Stimulated activated CD4-positive, alpha-beta T cell treated with anti-CD3 and anti-CD28 coated beads, TNF-alpha, amount 100 ng/mL, for 48 hours (primary cell): ENCODE data around the gene TRIM44.
A peak's percentile ranks its signal among the peaks of the same experiment; 100 is the strongest.
"Not testable (repeated sequence)": the region's sequence is repeated elsewhere in the genome, so short reads cannot be mapped to it uniquely, and the experiment has no call there.

Source experiments
- DNase-seq, 3 donors: peaks; one replicate each; pipeline ENCODE4 v3.0.0-alpha.2; 2020; ENCODE audit warnings: low read depth in 3 of 3

TRIM44 gene

DNA sequence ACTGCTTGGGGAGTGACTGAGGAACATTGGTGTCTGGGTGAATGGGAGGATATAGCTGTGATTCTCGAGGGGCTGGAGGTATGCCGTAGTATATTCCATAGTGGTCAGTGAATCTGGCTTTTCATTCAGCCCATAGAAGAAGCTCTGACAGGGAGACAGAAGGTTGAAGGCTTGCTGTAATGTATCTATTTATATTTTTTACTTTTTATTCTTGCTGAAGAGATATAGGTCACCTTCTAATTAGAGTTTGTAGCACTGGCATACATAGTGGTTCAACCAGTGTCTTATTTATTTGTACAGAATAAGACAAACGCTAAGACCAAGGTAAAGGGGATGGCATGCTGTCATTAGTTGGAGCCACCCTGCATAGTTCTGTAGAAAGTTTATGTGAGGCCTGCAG lies 10.0 kb downstream of the TRIM44 start:
- no peak for DNase-seq

DNA sequence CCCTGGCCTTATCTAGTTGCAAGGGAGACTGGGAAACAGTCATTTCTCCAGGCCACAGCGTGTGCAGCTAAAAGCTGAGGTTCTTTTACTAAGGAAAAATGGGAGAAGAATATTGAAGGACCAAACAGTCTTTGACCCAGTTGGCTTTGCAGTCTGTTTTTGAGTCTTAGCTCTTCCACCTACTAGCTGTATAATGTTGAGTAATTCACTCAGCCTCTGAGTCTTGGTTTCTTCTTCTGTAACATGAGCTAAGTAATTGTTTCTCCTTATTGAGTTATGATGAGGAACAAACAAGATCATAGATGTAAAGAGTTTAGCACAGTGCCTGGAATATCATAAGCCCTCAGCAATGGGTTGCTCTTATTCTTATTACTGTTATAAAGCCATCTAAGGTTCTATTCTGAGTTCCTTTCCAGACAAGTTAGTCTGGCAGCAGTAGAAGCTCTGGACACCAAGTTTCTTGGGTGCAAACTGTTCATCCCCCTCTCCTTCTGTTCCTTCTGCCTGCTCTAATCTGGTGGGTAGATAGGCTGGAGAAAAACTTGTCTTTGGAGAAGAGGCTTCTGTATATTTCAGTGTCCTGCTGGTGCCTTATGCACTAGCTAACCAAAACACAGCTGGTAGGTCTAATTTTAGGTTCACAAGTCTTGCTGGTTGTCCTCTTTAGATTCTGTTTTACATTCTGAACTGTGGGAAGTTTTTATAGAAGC lies 13.5 kb downstream of the TRIM44 start:
- no peak for DNase-seq

DNA sequence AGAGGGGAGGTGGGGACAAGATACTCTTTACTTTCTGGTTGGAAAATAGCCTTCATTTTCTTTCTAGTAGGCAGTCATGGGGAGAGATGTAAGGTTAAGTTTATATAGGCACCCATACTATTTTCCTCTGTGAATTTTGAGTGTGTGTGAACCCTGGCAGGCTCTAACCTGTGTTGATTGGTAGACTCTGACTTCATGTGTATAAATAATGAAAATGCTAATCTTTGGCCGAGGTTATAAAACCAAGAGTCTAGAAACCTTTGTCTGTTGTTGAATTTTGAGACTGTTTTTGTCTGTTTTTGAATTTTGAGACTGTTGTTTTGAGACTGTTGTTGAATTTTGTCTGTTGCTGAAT lies 14.0 kb downstream of the TRIM44 start:
- no peak for DNase-seq

DNA sequence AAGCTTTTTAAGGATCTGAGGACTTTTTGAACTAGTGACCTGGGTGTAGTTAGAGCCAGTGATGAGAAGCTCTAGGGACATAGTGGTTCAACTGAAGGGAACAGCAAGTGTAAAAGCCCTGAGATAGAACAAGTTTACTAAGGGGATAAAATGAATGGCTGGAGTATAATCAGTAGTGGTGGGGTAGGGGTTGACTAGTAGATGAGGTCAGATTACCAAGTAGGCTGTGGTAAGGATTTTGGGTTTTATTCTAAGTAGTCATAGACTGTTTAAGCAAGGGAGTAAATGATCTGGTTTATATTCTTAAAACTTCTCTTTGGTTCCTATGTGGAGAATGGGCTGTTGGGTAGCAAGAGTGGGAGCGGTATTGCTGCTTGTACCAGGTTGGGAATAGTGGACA lies 15.3 kb downstream of the TRIM44 start:
- DNase-seq = no peak

DNA sequence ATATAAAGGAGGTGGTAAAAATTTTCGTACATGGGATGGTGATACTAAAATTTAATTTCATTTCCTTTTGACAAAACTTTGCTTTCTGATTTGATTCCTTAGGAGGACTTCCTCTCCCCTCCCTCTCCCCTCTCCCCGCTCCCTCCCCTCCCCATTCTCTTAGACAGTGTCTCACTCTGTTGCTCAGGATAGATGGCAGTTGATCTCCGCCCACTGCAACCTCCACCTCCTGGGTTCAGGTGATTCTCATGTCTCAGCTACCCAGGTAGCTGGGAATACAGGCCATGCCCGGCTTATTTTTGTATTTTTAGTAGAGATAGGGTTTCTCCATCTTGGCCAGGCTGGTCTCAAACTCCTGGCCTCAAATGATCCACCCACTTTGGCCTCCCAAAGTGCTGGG lies 15.9 kb downstream of the TRIM44 start:
- no peak for DNase-seq

DNA sequence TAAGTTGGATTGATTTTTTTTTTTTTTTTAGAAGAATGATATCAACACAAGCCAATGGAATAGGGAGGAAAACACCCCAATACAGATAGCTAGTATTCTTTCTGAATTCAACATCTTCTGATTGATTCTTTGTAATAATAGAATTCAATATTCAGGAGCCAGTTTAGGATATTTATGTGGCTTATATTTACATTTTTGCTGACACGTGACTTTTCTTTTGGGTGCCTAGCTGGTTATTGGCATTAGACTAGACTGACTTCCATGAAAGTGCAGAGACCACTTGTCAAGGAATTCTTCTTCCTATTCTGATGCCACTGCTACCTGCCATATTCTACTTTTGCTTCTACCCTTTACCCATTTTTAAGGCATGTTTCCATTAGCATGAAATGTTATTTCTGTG lies 16.4 kb downstream of the TRIM44 start:
- no peak for DNase-seq

DNA sequence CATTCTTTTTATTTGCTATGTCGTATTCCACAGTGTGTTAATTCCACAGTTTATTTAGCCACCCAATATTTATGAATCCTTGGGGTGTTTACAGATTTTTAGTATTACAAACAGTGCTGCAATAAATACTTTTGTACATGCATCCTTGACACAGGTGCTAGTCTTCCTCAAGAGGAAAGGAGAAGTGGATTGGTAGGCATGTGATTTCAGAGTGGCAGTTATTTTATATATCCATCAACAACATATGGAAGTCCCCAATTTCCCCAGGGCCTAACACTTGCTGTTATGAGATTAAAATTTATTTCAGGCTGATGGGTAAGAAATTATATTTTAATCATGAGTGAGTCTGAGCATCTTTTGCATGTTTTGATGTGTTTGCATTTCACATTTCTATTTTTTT lies 17.9 kb downstream of the TRIM44 start:
- DNase-seq = no peak

DNA sequence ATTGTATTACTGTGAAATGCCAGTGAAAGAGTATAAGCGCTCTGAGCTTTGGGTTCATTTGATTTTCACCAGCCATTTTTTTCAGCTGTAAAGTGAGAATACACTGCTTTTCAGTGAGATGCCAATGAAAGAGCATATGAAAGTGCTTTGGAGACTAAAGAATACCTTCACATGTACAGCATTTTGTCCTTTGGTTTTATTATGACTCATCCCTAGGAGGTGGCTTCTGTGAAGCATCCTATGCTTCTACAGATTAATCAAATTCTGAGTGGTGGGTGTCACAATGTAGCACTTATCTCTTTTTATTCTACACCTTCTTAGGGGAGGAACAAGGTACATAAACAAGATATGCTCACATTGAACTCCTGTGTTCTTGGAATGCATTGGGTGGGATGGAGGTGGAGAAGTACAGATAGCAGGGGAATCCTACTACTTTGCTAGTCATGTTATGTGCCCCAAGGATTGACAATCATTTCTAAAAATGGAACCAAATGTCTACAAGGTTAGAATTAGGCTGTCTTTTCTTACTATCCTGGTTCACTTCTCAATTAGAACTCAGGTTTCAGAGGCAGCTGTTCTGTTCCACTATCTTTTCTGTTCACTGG lies 18.7 kb downstream of the TRIM44 start:
- no peak for DNase-seq

DNA sequence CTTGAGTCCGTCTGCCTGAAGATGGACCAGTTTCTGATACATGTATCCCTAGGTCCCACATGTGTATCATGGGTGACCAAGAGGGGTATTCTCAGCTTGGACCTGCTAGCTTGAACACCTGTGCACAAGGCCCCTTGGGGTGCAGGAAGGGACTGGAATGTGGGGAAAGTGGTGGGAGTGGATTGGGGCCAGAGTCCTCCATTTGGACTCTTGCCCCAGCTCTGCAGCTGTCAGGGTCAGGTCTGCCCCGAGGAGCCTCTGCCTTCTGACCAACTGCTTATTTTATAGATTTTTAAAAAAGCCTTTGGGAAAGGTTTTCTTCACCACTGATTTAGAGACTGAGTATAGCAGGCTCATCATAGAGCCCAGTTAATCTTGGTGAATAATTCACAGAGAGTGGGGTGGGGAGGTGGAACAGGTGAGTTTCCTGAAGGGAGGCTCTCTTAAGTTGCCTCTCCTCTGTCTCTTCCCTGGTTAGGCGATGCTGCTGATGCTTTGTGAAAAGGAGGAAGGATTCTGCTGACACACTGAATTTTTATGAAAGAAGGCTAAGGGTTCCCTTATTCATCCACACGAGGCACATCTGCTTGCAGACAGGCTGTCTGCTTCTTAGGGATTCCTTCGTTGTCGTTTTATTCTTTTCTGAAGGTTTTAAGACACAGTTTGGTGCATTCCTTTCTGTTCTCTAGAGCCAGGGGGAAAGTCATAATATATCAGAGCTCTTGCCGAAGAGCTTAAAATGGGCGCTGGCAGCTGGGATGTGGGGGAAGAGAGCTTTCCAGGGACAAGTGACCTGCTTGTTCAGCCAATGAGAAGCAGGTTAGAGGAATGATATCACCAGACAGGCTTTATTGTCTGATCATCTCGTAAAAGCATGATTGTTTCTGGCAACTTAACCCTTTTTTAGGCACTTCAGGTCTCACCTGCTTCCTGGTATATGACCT lies 19.9 kb downstream of the TRIM44 start:
- DNase-seq = no peak

DNA sequence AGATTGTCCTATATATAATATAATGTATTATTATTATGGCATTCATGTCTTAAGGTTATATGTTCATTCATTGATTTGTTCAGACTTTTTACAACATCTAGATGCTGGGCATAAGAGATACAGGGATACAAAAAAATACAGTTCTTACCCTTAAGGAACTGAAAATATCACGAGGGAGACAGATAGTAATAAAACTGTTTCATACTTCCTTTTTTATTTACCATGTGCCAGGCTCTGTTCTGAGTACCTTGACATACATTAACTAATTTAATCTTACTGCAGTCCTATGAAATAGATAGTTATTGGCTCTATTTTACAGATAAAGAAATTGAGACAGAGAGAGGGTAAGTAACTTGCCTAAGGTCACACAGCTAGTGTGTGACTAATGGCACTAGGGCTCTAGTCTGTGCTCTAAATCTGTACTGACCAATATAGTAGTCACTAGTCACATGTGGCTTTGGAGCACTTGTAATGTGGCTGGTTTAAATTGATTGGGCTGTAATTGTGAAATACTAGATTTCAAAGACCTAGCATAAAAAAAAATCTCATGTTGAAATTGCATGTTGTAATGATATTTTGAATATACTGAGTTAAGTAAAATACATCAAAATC lies 21.3 kb downstream of the TRIM44 start:
- DNase-seq = no peak

DNA sequence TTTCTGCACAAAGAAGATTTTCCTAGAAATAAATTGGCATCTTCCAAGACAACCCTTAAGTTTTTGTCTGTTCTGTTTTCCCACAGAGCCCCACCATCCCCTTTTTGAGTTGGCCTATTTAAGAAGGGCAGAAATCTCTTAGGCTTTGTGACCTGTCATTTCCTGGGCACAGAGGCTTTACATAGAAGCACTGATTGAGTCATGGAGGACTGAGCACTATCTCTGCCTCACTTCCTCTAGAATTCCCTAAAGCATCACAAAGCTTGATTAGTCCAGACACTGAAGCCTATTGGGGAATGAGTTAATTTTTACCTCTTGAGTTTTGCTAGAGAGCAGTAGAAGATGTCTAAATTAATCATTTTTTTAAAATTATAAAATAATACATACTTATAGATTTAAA lies 25.4 kb downstream of the TRIM44 start:
- no peak for DNase-seq

DNA sequence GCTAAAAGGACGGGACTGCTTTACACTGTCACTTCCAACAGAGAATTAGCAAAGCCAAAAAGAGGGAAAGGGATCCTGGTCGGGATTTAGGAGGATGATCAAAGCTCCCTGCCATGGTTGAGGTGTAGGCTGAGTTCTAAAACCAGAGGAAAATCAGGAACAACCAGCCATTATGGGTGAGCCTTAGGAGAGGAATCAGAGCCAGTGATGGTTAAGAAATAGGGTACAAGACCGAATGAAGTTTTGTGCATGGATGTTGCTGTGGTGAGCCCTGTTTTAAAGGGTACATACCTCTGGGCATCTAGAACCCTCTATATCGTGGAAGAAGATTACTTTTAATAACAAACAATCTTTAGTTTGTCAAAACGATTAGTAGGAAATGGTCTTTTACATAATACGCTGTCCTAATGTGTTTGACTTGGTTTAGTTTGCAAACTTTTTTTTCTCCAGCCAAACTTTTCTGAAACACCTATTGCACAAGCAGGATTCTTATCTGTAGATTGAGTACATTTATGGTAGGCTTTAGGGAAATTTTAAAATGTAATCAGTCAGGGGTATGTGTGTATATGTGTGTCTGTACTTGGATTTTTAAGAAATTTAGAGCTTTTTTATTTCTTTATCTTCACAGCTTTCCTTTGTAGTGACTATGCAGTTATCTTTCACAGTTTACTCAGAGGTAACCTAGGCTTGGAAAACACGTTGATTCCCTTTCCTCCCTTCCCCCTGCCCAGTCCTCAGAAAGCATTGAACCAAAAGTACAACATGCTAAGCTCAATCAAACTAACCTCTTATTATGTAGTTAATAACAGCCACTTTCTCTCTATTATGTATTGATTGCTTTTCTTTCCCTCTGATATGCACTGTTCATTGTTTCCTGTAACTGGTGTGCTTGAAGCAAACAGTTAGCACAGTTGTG lies 26.8 kb downstream of the TRIM44 start:
- DNase-seq = no peak

DNA sequence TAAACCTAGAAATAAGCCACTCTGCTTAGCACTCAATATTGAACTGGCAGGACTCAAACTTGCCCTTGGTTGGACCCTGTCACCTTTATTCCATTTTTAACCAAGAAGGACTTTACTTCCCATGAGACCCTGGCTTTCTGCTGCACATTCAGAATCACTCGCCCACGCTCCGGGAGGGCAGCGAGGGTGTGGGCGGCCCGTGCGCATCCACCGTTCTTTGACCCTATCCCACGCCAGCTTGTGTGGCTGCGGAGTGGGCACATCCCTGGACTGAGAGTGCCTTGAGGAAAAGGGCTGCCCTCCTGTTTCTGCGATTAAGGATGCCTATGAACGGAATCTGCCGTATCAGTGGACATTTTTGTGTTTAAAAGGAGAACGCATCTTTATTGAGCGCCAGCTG lies 39.6 kb downstream of the TRIM44 start:
- DNase-seq = no peak

DNA sequence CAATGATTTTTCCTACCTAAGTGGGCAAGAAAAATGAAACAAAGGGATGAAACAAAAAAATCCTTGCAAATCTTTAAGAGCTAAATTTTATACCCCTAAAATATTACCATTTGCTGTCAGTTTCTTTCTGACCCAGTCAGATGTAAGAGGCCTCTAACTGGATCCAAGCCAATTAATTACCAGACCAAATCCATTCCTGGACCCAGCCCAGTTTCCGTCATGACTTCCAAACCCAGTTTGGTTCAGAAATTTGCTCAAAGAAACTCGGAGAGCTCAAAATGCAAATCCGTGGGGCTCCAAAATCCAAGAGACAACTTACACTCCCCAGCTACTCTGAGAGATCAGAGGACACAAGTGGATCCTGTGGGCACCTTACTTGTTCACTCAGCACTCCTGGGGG lies 46.8 kb downstream of the TRIM44 start:
- DNase-seq = no peak

DNA sequence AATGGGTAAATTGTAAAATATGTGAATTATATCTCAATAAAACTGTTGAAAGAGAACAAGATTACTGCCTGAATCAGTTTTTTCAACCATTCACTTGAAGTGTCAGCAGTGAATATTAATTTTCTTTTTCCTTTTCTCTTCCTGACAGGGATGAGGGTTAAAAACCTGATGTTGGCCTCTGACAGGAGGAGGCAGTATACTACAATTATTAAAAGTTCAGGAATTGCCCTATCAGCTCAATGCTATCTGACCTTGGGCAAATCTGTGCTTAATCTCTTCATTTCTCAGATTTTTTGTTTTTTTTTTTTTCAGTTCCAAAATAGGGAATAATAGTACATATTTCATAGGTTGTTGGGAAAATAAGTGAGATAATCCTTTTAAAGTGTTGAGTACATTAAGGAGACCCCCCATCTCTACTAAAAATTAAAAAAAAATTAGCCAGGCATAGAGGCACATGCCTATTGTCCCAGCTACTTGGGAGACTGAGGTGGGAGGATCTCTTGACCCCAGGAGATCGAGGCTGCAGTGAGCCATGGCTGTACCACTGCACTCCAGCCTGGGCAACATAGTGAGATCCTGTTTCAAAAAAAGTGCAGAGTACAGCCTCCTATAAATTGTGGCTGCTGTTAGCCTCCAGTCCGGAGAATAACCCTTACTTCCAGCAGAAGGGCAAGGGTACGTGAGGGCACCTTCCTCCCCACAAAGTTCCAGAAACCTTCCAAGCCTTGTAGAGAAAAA lies 48.8 kb downstream of the TRIM44 start:
- DNase-seq = no peak

DNA sequence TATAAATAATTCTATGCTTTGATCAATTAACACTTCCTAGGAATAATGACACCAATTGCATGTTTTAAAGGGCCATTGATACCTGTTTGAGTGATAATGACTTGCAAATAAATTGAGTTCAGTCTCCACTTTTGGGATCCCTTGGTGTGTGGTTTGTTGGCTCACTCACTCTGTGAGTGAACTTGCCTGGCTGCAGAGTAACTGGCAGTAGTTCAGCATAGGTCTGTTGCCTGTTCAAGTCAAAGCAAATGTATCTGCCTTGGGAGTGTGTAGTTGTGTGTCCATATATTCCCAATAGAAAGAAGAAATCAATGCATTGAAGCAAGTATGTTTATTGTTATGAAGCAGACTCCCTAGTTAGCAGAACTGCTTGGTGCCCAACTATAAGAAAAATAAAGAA lies 49.3 kb downstream of the TRIM44 start:
- no peak for DNase-seq

DNA sequence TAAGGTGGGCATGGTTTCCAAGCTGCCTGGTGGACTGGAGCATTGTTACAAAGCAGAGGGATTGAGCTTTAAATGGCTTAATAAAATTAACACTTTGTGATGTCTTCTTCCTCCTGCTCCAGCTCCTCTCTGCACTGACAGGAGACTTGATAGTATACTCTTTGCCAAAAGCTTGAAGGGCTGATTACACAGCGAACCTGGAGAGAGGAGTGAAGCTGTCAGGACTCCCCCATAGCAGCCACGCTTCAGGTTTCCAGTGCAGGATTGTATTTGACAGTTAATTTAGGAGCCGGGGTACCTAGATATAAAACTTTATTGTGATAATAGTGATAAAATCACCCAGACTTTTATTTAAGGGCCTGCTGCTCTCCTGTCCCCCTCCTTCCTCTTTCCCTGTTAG lies 50.0 kb downstream of the TRIM44 start:
- DNase-seq = no peak

DNA sequence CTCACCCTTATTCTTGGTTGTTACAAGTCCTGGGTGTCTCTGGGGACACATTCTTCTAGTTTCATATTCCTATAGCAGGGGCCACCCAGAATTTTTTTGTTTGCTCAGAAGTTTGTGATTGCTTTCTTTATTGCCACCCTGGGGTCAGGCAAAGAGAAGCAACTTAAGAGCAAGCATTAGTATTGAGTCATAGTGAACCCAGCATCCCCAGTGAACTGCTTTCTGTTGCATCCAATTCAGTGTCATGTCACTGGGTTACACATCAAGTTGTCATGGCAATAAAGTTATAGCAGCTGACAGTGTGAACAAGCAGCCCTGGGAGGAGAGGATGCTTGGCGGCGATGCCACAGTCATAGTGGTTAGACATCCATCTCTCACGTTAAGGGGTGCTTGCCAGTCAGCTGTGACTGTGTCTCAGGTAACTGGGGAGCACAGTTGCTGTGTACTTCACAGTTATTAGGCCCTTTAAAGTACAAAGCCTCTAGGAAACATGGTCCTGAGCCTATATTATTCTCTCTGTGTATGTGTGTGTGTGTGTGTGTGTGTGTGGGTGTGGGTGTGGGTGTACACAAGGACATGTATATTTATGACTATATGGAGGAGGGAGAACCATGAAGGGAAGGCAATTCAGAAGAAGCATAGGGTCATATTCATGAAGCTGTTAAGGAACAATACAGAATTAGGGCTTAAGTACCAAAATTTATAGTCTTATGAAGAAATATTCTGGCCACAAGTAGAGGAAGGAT lies 52.5 kb downstream of the TRIM44 start:
- DNase-seq = peak in 1 of 3 donors; percentile 26

DNA sequence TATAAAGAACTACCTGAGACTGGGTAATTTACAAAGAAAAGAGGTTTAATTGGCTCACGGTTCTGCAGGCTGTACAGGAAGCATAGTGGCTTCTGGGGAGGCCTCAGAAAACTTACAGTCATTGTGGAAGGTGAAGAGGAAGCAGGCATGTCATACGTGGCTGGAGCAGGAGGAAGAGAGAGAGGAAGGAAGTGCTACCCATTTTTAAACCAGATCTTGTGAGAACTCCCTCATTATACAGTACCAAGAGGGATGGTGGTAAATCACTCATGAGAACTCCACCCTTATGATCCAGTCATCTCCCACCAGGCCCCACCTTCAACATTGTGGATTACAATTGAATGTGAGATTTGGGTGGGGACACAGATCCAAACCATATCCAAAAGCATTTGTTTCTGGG lies 53.1 kb downstream of the TRIM44 start:
- not testable (repeated sequence) for DNase-seq

DNA sequence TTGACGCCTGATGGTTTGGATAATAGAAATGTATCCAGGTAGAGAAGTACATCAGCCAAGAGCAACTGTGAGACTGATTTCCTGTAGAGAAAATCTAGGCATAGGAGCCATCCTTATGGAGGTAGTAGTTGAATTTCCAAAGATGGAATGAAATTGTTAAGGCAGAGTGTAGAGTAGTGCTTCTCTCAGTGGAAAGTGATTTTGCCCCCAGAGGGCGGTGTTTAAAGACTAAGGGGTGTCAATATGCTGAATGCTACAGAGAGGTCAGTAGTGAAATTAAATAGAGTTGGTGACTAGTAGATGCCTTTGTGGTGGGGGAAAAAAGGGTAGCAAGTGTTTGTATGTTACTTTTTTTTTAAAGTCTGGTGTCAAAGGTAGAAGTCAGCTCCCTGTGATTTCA lies 54.5 kb downstream of the TRIM44 start:
- DNase-seq = no peak
